Right cardiac atrium (tissue), 5 donors: ENCODE results near the gene CPLX3. TPM values are rescaled to one million over a fixed set of nuclear protein-coding genes. Genes with fewer than 3 reads are reported as not detected.

Source experiments
- ATAC-seq, 2 donors: fragments of 200-7000 bp; cut with Tn5 transposase; one replicate each; pipeline versions ENCODE4 v1.8.0 to v1.9.1; 2020; ENCODE audit warnings: moderate library complexity in 2 of 2, mild to moderate bottlenecking in 1 of 2
- DNase-seq, 3 donors: peaks; one replicate each; pipeline ENCODE4 v3.0.0-alpha.2; 2020
- H3K27ac ChIP-seq: one replicate; pipeline ENCODE4 v1.5.1; 2013; ENCODE audit warnings: mild to moderate bottlenecking, low read length, control low read depth, moderate library complexity
- H3K27me3 ChIP-seq: one replicate; pipeline ENCODE4 v1.6.1; 2013; ENCODE audit not compliant: control insufficient read depth, insufficient read depth
- H3K4me1 ChIP-seq: one replicate; pipeline ENCODE4 v1.6.1; 2013; ENCODE audit warnings: low read length; ENCODE audit not compliant: control insufficient read depth, insufficient read depth
- H3K4me3 ChIP-seq: one replicate; pipeline ENCODE4 v1.5.1; 2013; ENCODE audit warnings: low read length, control low read depth
- H3K9me3 ChIP-seq: one replicate; pipeline ENCODE4 v1.6.1; 2013; ENCODE audit warnings: low read length; ENCODE audit not compliant: control insufficient read depth
- WGBS: extraction: QIAGEN DNeasy Blood & Tissue Kit; methylation state at CpG from one replicate; pipeline ENCODE4 v1.1.7; 2013; 5-methylcytosine and 5-hydroxymethylcytosine counted together
- intact Hi-C, 4 donors: fragments of 100-400 bp; cut with DNase I; formaldehyde crosslinking; loops; one replicate each; pipeline versions ENCODE4 v1.11.0 to v1.14.0; 2022 to 2023
- polyA plus RNA-seq: library from polyadenylated mRNA; stranded (reverse); fragments of 200-250 nt; gene quantifications from one replicate; pipeline ENCODE4 v1.2.3, GENCODE V29; 2013
- total RNA-seq, 4 donors: library from RNA; stranded (reverse); fragmentation: NEBNext Ultra II Directional; extraction: Animal tissue kit (Norgen Biotek cat#: 25700); gene quantifications; one replicate each; pipeline ENCODE4 v1.2.1, GENCODE V29; 2021
- donor health status: healthy with polysubstance abuse.
- donor health status: DM: no; HTN: yes; CAD: no.
- donor health status: DM: no; HTN: no; CAD: no.
- donor health status: DM: no; HTN: yes; CAD: no; lungs with severe emphysema.
- donor health status: DM: yes; HTN: yes; CAD: no.

The CPLX3 gene
- total and polyA plus RNA-seq, 5 donors, result 13.0 to 31.0 (median 16.1) TPM

DNA sequence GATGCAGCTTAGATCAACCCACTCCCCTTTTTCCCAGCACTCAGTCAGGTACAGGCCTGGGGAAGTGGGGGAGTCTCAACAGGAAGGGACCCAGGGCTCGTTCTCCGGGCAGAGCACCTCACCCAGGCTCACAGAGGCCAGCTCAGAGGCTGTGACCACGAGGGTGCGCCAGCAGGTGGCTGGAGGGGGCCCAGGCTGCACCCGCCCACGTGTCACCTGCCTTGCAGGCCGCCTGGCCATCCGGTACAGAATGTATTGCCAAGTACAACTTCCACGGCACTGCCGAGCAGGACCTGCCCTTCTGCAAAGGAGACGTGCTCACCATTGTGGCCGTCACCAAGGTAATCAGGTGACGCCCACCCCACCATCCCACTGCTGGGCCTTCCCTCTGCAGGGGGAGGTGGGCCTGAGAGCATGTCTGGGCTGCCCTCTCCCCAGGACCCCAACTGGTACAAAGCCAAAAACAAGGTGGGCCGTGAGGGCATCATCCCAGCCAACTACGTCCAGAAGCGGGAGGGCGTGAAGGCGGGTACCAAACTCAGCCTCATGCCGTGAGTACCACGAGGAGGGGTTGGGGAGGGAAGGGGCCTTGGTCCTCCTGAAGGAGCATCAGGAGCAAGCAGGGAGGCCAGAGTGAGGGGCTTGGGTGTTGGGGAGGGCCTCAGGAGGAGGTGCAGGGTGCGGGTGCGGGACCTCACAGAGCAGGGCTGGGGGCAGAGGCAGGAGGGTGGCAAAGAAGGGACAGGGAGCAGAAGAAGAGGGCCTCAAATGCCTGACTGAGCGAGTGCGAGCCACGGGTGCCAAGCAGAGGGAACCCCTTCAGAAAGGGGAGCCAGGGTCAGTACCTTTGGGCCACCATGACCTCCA is 27.8 kb upstream of the CPLX3 start:
- Histone ChIP-seq H3K9me3 (no peaks in the 10 kb centered on the region), H3K4me3 (no peak overlapping the region), H3K4me1 (no peaks in the 10 kb centered on the region), H3K27me3 (no peaks in the 10 kb centered on the region), H3K27ac (no peak overlapping the region)
- intact Hi-C loops, result no loop called here
- ATAC-seq (peak; percentile 21 to 47), DNase-seq (peak in 2 of 3 donors; percentile 76 to 79)
- WGBS, result 69% methylated on average over 25 of the region's 25 CpGs

GRCh38 chr15:74799255-74799855 is 27.1 kb upstream of the CPLX3 start:
- H3K9me3 ChIP-seq, result no peaks in the 10 kb centered on the region
- ATAC-seq (no peak), DNase-seq (no peak)
- 84% methylated on average over 16 of the region's 16 CpGs for WGBS
- no peak overlapping the region for H3K27ac ChIP-seq
- intact Hi-C loops, result no loop called here
- H3K27me3 ChIP-seq, result no peaks in the 10 kb centered on the region
- no peak overlapping the region for H3K4me3 ChIP-seq
- no peaks in the 10 kb centered on the region for H3K4me1 ChIP-seq

GRCh38 chr15:74799856-74800558 is 26.4 kb upstream of the CPLX3 start:
- intact Hi-C loops, result no loop called here
- no peak overlapping the region for H3K4me3 ChIP-seq

GRCh38 chr15:74800559-74801094 is 25.8 kb upstream of the CPLX3 start:
- 83% methylated on average over 20 of the region's 20 CpGs for WGBS
- Histone ChIP-seq H3K9me3 (no peaks in the 10 kb centered on the region), H3K4me1 (no peaks in the 10 kb centered on the region), H3K27me3 (no peaks in the 10 kb centered on the region), H3K4me3 (no peak overlapping the region), H3K27ac (no peak overlapping the region)
- peak in 2 of 3 donors; percentile 61 to 63 for DNase-seq
- intact Hi-C loops, result no loop called here
- ATAC-seq, result peak; percentile 1 to 6

More at GRCh38 chr15:74799856-74800558, 26.4 kb upstream of the CPLX3 start:
- Histone ChIP-seq H3K9me3 (no peaks in the 10 kb centered on the region), H3K4me1 (no peaks in the 10 kb centered on the region), H3K27ac (no peak overlapping the region), H3K27me3 (no peaks in the 10 kb centered on the region)
- WGBS, result 54% methylated on average over 18 of the region's 18 CpGs
- peak; percentile 66 to 92 (median 89) for DNase-seq
- peak; percentile 84 to 85 for ATAC-seq

- WGBS, result 78% methylated on average over 18 of the region's 18 CpGs
- Histone ChIP-seq H3K4me3 (no peak overlapping the region), H3K9me3 (no peaks in the 10 kb centered on the region), H3K27ac (no peak overlapping the region), H3K27me3 (no peaks in the 10 kb centered on the region), H3K4me1 (no peaks in the 10 kb centered on the region)
- intact Hi-C loops, result no loop called here
- ATAC-seq, result no peak
- peak in 1 of 3 donors; percentile 67 for DNase-seq
These were observed 25.0 kb upstream of the CPLX3 start for GRCh38 chr15:74801311-74801997.

DNA sequence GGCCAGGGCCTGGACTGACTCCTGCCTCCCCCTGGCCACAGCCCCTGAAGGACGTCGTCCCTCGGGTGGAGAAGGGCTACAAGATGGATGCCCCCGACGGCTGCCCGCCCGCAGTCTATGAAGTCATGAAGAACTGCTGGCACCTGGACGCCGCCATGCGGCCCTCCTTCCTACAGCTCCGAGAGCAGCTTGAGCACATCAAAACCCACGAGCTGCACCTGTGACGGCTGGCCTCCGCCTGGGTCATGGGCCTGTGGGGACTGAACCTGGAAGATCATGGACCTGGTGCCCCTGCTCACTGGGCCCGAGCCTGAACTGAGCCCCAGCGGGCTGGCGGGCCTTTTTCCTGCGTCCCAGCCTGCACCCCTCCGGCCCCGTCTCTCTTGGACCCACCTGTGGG is 24.1 kb upstream of the CPLX3 start:
- ATAC-seq (no peak), DNase-seq (peak in 1 of 3 donors; percentile 58)
- 92% methylated on average over 20 of the region's 20 CpGs for WGBS
- no peaks in the 10 kb centered on the region for H3K9me3 ChIP-seq
- H3K4me1 ChIP-seq, result no peaks in the 10 kb centered on the region
- intact Hi-C loops, result no loop called here
- no peak overlapping the region for H3K27ac ChIP-seq
- no peaks in the 10 kb centered on the region for H3K27me3 ChIP-seq
- H3K4me3 ChIP-seq, result no peak overlapping the region

GRCh38 chr15:74802862-74803447 is 23.5 kb upstream of the CPLX3 start:
- intact Hi-C loops, result no loop called here
- Histone ChIP-seq H3K27ac (no peak overlapping the region), H3K4me1 (no peaks in the 10 kb centered on the region), H3K9me3 (no peaks in the 10 kb centered on the region), H3K4me3 (no peak overlapping the region), H3K27me3 (no peaks in the 10 kb centered on the region)
- DNase-seq (peak in 1 of 3 donors; percentile 55), ATAC-seq (no peak)
- 88% methylated on average over 31 of the region's 31 CpGs for WGBS

DNA sequence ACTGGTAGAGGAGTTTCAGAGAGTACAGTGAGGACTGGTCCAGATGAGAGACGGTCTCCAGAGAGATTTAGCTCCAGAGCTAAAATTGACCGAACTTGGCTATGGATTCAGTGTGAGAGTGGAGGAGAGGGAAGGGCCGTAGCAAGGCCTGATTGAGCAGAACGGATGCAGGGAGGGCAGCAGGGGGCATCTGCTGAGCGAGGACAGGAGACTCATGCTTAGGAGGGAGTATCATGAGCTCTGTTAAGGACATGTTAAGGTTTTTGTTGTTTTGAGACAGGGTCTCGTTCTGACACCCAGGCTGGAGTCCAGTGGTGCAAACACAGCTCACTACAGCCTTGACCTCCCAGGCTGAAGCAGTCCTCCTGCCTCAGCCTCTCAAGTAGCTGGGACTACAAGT is 21.5 kb upstream of the CPLX3 start:
- no peak overlapping the region for H3K4me3 ChIP-seq
- 44% methylated on average over 6 of the region's 6 CpGs for WGBS
- no peak overlapping the region for H3K27ac ChIP-seq
- no peaks in the 10 kb centered on the region for H3K4me1 ChIP-seq
- intact Hi-C loops, result no loop called here
- H3K27me3 ChIP-seq, result no peaks in the 10 kb centered on the region
- ATAC-seq, result no peak
- H3K9me3 ChIP-seq, result no peaks in the 10 kb centered on the region
- peak in 1 of 3 donors; percentile 12 for DNase-seq

DNA sequence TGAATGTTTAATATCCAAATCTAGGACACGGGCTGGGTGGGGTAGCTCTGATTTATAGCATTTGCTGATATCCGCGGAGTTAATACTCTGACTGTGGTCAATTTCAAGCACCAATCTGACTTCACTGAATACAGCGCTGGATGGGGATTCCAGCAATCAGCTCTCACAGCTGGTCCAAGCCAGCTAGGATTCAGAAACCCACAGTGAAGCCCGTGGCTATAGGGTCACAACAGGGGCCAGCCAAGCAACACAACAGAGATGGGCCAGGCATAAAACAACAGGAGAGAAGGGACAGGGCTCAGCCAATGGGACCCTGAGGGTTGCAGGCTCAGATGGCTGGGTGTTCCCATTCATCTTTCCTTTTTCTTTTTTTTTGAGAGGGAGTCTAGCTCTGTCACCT is 19.1 kb upstream of the CPLX3 start:
- Histone ChIP-seq H3K27me3 (no peaks in the 10 kb centered on the region), H3K9me3 (no peaks in the 10 kb centered on the region), H3K27ac (no peak overlapping the region), H3K4me1 (no peaks in the 10 kb centered on the region), H3K4me3 (no peak overlapping the region)
- ATAC-seq (no peak), DNase-seq (peak in 1 of 3 donors; percentile 11)
- 57% methylated on average over 5 of the region's 5 CpGs for WGBS
- intact Hi-C loops, result no loop called here

DNA sequence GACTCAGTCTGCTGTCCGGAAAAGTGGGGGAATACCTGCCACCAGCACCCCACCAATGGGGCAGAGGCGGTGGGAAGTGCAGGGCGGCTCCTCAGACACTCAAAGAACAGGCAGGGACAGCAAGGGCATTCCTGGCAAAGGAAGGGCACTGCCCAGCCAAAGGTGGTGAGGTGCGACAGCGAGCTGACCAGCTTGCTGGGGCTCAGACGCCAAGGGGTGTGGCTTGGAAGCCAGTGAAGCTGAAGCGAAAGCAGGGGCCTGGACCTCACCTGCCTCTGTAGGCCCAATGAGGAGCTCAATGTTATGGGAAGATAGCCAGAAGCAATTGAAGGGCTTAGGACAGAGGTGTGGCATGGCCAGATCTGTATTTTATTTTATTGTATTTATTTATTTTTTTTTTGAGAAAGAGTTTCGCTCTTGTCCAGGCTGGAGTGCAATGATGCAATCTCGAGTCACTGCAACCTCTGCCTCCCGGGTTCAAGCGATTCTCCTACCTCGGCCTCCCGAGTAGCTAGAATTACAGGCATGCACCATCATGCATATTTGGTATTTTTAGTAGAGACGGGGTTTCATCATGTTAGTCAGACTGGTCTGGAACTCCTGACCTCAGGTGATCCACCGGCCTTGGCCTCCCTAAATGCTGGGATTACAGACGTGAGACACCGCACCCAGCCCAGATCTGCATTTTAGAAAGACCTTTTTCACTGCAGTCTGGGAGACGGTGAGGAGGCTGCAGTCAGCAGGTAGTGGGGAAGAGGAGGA is 18.2 kb upstream of the CPLX3 start:
- DNase-seq (peak in 2 of 3 donors; percentile 75), ATAC-seq (peak; percentile 22 to 48)
- no peaks in the 10 kb centered on the region for H3K4me1 ChIP-seq
- no peaks in the 10 kb centered on the region for H3K27me3 ChIP-seq
- no peaks in the 10 kb centered on the region for H3K9me3 ChIP-seq
- 72% methylated on average over 18 of the region's 18 CpGs for WGBS
- H3K4me3 ChIP-seq, result no peak overlapping the region
- intact Hi-C loops, result no loop called here
- no peak overlapping the region for H3K27ac ChIP-seq
